PC-9 (cell line): ENCODE measurements around the gene NCK2.

Source experiments
- CTCF ChIP-seq: fragments of 200-600 bp; sonication (generic); conservative IDR thresholded peaks from 2 replicates; pipeline ENCODE4 v1.6.1; 2017; ENCODE audit warnings: mixed run types, antibody characterized with exemption, mild to moderate bottlenecking, moderate library complexity
- EZH2 ChIP-seq: fragments of 200-600 bp; sonication (generic); IDR thresholded peaks from 2 replicates; pipeline ENCODE4 v1.8.0; 2017; ENCODE audit warnings: antibody characterized with exemption, low read depth

GRCh38 chr2:105859694-105859951 lies 114.9 kb downstream of the NCK2 start:
- no peak for TF ChIP-seq CTCF
- TF ChIP-seq EZH2: no peak
